Measurements from ENCODE around the gene TMEM190.
"Not testable (repeated sequence)": the region's sequence is repeated elsewhere in the genome, so short reads cannot be mapped to it uniquely, and the experiment has no call there.

TMEM190 gene

DNA sequence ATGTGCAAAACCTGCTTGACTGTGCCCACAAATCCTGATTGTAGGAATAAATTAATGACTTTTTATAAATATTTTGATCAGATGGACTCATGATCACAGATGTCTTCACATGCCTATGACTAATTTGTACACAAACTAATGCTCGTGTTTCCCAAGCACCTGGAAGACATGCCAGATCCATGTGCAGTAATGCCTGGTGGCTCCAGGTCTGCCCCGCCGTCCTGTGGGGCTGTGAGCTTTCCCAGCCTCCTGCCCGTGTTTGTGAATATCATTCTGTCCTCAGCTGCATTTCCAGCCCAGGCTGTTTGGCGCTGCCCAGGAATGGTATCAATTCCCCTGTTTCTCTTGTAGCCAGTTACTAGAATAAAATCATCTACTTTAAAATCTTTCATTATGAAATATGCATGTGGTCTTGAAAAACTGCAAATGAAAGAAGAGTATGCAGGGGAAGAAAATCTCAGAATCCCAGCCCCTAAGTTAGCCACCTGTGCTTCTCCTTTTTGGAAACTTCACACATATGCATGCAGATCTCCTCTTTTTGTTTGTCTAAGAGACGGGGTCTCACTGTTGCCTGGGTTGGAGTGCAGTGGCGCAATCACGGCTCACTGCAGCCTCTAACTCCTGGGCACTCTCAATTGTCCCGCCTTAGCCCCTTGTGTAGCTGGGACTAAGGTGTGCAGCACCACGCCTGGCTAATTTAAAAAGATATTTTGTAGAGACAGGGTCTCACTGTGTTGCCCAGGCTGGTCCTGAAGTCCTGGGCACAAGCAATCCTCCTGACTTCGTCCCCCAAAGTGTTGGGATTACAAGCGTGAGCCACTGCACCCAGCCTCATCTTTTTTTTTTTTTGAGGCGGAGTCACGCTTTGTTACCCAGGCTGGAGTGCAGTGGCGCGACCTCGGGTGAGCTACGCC, 15.3 kb downstream of the TMEM190 start:
- no peak for DNase-seq

- DNase-seq = no peak
Measured at GRCh38 chr19:55392820-55393761, 16.5 kb downstream of the TMEM190 start.

DNA sequence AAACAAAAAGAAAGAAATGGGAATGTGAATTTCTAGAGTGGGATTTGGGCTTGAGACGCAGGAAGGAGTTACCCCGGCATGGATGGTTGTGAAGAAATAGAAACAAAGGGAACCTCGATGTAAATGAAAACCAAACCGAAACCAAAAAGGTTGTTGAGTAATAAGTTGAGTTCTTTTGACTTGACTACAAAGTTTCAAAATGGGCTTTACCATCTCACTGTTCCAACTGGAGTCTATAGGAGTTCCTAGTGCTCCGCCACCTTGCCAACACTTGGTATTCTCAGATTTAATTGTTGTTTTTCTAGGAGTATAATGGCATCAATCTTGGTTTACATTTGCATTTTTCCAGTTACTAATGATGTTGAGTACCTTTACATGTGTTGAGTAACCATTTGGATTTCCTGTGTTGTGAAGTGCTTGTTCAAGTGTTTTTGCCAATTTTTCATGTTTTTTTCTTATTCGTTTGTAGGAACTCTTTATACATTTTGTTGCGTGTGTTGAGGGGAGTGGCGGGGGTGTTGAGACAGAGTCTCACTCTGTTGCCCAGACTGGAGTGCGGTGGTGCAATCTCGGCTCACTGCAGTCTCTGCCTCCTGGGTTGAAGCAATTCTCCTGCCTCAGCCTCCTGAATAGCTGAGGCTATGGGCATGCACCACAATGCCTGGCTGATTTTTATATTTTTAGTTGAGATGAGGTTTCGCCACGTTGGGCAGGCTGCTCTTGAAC, 21.7 kb downstream of the TMEM190 start:
- peak; percentile 93 for DNase-seq

- DNase-seq = no peak
Measured at GRCh38 chr19:55400281-55401087, 23.9 kb downstream of the TMEM190 start.

- not testable (repeated sequence) for DNase-seq
Measured at GRCh38 chr19:55401390-55401789, 24.8 kb downstream of the TMEM190 start.

DNA sequence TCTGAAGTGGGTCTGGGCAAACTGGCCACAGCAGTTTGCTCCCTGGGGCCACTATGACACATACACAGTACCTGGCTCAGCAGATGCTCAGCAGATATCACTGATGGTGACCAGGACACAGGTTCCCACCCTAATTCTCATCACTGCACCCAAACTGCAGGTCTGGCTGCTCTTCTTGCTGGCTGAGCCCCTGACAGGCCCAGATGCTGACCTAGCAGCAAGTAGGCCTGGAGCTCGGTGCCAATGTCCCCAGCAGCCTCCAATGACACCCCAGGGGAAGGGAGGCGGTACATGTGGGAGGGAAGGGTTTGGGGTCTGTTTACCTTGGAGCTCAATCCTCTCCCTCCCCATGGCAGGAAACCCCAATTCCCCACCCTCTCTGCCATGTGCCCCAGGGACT, 25.9 kb downstream of the TMEM190 start:
- no peak for DNase-seq

DNA sequence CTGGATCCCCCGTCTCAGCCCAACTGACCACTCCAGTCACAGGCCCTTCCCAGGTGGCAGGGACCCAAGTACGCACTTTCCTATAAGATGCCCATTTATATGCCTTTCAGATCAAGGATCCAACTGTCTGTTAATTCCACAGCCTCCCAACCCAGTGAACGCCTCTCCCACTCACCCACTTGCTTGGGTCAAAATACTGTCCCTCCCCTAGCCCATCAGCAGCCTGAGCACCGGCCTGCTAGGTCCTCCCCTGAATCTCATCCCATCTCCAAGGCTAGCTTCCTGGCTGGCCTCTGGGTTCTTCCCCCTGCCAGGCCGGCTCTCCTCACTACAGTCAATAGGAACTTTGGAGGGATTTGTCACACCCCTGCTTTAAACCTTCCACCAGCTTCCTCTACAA, 29.0 kb downstream of the TMEM190 start:
- no peak for DNase-seq

DNA sequence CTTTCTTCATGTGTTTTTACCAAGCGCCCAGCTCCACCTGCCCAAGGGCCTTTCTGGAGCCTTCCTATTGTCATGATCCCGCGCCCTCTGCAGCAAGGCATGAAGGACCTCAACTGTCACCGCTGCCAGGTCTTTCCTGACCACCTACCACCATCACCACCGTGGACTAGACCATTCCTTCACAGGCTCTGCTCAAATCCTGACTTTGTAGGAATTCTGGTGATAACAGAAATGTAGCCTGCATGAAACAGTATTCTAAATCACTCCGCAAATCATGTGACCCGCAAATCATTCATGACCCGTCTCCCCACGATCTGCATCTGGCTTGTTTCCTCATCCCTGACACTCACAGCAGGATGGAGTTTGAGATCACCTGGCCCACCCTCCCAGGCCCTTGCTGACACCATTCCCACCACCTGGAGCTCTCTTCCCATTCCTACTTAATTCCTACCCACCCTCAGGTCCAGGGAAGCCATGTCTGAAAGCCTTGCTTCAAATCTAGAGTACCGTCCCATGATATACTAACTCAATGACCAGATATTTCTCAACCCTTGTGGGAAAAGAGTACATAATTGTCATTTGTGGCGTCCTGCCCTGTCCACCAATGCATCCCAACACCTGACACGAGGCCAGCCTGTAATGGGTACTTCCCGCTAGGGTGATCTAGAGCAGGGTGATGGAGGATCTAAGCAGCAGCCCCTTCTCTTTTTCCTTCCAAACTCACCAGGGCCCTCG, 29.6 kb downstream of the TMEM190 start:
- DNase-seq = no peak

DNA sequence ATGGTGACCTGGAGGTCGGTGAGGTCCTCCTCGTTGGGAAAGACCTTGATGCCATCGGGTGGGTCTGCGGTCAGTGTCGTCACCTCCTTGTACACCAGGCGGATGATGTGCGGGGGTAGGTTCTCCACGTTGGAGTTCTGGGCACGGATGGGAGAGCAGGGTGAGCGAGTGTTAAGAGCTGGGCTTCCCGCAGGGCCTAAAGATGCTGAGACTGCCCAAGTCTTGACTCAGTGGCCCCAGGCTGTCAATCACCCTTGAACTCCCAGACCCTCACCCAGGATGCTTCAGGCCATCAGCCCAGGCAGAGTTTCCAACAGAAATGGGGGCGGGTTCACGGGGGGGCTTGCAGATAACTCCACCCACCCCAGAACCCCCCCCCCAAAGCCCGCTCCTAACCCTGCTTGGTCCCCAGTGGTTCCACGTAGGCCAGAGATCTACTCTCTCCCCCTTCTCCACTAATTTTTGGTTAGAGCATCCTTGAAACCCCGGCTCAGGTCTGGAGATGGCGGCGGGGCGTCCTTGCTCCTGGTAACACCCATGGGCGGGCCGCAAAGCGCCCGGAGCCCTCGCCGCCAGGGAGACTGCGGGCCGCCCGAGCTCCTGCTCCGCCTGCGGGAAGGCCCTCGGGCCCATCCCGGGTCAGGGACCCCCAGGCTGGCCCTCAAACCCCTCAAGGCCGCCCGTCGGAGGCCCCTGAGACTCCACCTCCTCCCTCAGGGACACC, 30.4 kb downstream of the TMEM190 start:
- DNase-seq = peak; percentile 50

DNA sequence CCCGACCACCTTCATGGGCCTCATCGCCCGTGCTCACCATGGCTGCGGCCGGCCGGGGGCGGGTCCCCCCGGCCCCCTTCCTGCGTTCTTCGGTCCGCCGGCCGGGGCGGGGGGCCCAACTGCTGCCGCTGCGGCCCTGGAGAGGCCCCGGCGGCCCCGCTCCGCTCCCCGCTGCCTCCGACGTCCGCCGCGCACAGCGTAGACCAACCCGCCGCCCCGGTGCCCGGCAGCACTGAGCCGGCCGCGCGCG, 30.8 kb downstream of the TMEM190 start, which contains the start of gene UBE2S:
TSS of gene UBE2S (minus strand) at position 239 of the 250 bp plus-strand sequence. CDS start at position 40, 199 bp downstream.
- DNase-seq = not testable (repeated sequence)

DNA sequence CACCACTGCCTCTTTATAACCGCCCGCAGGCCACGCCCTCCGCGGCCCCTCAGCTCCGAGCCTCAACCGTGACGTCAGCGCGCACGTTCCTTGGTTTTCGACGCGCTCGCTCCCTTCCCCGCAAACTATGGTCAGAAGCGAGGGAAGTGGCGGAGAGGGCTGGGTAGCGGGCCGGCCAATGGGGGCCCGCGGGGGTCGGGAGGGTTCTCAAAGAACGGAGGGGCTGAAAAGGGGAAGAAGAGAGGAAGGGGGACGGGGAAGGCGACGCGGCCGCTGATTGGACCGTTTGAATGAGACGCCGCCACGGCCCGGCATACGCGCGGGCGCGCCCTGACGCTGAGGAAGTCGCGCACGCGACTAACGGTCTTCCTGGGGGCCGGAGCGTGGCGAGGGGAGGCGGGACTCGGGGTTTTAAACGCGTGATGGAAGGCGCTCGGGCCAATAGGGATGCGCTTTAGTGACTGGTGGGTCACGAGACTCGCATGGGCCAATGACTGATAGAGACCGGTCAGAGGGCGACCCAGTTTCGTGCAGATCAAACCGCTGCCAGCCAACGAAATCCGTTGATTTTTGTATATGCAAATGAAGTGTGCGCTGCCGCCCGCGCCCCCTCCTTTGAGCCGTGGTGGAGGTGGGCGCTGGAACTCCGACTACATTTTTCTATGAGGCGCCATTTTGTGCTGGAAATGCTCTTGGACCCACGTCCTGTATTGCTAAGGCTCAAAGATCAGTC, 31.3 kb downstream of the TMEM190 start:
- DNase-seq = peak; percentile 99

DNA sequence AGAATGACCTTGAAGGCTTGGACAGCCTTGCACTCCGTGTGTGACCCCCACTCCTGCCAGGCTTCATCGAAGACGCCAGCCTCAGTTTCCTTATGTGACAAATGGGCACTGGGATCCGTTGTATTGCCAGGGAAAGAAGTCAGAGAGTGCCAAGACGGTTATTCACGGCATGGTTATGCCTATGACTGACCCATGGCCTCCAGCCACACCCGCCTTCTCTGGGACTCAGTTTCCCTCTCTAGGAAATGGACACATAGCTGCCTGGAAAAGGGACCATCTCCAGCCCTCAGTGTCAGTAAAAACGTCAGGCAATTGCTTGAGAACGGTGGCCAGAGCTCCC, 31.9 kb downstream of the TMEM190 start:
- no peak for DNase-seq

DNA sequence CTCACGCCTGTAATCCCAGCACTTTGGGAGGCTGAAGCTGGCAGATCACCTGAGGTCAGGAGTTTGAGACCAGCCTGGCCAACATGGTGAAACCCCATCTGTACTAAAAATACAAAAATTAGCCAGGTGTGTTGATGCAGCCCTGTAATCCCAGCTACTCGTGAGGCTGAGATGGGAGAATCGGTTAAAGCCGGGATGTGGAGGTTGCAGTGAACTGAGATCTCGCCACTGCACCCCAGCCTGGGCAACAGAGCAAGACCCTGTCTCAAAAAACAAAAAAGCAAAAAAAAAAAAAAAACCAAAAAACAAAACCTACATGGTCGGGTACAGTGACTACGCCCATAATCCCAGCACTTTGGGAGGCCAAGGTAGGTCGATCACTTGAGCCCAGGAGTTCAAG, 32.6 kb downstream of the TMEM190 start:
- DNase-seq = not testable (repeated sequence)

- DNase-seq = no peak
Measured at GRCh38 chr19:55410168-55410567, 33.5 kb downstream of the TMEM190 start.

GRCh38 chr19:55418185-55418584, 41.6 kb downstream of the TMEM190 start:
- DNase-seq = peak; percentile 78

GRCh38 chr19:55419103-55419502, 42.5 kb downstream of the TMEM190 start:
- DNase-seq = no peak

DNA sequence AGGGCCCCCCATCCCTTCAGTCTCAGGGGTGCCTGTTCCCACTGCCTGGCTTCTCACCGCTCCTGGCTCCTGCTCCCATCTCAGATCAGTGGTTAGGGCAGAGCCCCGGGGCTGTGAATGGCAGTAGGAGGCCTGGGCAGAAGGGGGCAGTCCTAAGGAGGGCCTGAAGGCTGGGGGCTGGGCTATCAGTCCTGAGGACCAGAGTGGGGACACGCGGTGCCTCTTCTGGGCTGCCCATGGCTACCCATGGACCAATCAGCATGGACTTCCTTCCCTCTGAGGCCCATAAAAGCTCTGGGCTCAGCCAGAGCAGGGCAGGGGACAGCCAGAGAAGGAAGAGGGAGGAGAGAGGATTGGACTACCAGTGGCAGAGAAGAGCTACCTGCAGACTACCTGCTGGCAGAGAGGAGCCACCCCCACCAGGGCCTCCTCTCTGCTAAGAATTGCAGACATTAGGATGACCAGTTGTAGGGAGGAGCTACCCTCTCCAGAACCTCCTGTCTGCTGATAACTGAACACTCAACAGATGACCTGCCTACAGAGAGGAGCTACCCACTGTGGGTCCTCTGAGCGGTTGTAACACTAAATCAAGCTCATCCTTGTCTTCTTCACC, 43.1 kb downstream of the TMEM190 start:
- DNase-seq = no peak

- DNase-seq = not testable (repeated sequence)
Measured at GRCh38 chr19:55421281-55421680, 44.7 kb downstream of the TMEM190 start.

DNA sequence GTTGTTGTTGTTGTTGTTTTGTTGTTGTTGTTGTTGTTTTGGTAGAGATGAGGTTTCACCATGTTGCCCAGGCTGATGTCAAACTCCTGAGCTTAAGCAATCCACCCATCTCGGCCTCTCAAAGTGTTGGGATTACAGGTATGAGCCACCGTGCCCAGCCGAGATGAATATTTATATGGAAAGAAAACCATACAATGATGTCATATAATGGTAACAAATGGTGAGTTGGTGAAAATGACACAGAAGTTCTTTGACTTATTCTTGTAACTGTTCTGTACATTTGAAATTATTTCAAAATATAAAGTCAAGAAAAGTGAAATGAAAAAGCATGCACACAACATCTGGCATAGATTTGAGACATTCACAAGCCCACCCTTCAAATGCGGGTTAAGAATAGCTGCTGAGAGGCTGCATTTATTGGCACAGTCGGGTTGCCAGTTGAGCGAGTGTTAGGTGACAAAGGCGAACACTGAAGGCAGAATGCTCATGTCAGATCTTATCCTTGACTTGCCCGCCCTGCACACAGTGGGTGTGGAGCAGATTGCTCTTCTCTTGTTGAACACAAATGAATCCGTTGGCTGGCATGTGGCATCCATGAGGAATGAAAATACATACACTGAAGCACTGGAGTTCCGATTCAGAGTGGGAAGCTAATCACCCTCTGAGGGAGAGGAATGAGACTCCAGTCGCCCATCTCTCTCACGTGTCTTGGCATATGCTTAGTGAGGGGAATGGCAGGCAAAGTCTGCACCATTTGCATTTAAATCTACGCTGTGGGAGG, 46.8 kb downstream of the TMEM190 start:
- no peak for DNase-seq

Measured in suppressor macrophage treated with lipopolysaccharide for 4 hours (primary cell).